ENCODE results near the gene MR1. TPM values are rescaled to one million over a fixed set of nuclear protein-coding genes. Genes with fewer than 3 reads are reported as not detected.
"Not testable (repeated sequence)": the region's sequence is repeated elsewhere in the genome, so short reads cannot be mapped to it uniquely, and the experiment has no call there.

The MR1 gene
- total and polyA plus RNA-seq, 9 of the 15 experiments (the other 6 are each of a cell fraction or from before 2014, with no cell fraction given), result 9.7 to 21.7 (median 15.6) TPM

DNA sequence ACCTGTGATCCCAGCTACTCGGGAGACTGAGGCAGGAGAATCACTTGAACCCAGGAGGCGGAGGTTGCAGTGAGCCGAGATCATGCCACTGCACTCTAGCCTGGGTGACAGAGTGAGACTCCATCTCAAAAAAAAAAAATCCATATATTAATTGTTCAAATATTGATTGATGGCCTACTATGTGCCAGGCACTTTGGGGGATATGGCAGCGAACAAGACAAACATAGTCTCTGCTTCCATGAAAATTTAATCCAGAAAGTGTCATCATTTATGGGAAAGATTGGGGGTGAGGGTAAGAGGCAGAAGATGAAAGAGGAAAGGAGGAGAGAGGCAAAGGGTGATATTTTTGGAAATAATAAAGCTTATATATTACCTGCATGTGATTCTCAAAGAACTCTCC lies 1.4 kb downstream of the MR1 start:
- H3K27me3 ChIP-seq (ENCODE audit: control insufficient read depth in 2 of 2, insufficient read depth in 2 of 2, low read length in 2 of 2); DNase-seq (ENCODE audit: extremely low read depth in 1 of 4, low spot score in 3 of 4); H3K9me3 ChIP-seq (replicated peaks; ENCODE audit: control insufficient read depth, insufficient read depth, low read depth, low read length); H2AFZ ChIP-seq (ENCODE audit: low read depth, low read length); H3K9ac ChIP-seq (ENCODE audit: insufficient read depth in 1 of 2, low read depth in 2 of 2, low read length in 2 of 2); H3K27ac ChIP-seq (ENCODE audit: extremely low read depth, low read depth, low read length); FAIRE-seq; intact Hi-C loops (cut with micrococcal nuclease); H4K20me1 ChIP-seq (replicated peaks; ENCODE audit: control insufficient read depth, insufficient read depth, low read length); H3K9me1 ChIP-seq (ENCODE audit: control insufficient read depth, insufficient read depth, low read length); BruUV-seq (replicated peaks); ATAC-seq; H3K36me3 ChIP-seq (ENCODE audit: control insufficient read depth, insufficient read depth, low read length); CTCF ChIA-PET (ENCODE audit: low intra/inter-chr PET ratio); H3K4me3 ChIP-seq: not testable (repeated sequence)
- WGBS (ENCODE audit: insufficient coverage, low coverage, missing lambda C conversion rate), result 85% methylated on average over 4 of the region's 4 CpGs
- Histone ChIP-seq H3K79me2 (ENCODE audit: control insufficient read depth, insufficient read depth, low read length) (peaks cover 15% of the 10 kb centered on the region), H3K4me1 (replicated peaks in 1 of 2; ENCODE audit: control insufficient read depth in 2 of 2, insufficient read depth in 2 of 2, low read length in 2 of 2) (peaks cover 9 to 36% of the 10 kb centered on the region in 2 experiments; a peak in 4 of 5 replicates), H3K4me2 (ENCODE audit: insufficient read depth, low read length) (peak overlapping the region; percentile 59; the same call in 1 of the 2 replicates)
- POLR2A ChIA-PET, result interaction anchor here (1.0 to 4.6 kb wide), 2 partner anchors 12 to 54 kb away, joined by 5 to 41 read pairs; partner anchors contain the start of genes IER5 and STX6
- TF ChIP-seq ZKSCAN1 (IDR thresholded peaks at IDR 0.05; ENCODE audit: low read depth, low read length), result peak; percentile 92
- in situ Hi-C loops (cut with MboI), result loop anchor here (5.0 kb wide), 1 partner anchor 102 kb away; no protein-coding TSS in a partner anchor

DNA sequence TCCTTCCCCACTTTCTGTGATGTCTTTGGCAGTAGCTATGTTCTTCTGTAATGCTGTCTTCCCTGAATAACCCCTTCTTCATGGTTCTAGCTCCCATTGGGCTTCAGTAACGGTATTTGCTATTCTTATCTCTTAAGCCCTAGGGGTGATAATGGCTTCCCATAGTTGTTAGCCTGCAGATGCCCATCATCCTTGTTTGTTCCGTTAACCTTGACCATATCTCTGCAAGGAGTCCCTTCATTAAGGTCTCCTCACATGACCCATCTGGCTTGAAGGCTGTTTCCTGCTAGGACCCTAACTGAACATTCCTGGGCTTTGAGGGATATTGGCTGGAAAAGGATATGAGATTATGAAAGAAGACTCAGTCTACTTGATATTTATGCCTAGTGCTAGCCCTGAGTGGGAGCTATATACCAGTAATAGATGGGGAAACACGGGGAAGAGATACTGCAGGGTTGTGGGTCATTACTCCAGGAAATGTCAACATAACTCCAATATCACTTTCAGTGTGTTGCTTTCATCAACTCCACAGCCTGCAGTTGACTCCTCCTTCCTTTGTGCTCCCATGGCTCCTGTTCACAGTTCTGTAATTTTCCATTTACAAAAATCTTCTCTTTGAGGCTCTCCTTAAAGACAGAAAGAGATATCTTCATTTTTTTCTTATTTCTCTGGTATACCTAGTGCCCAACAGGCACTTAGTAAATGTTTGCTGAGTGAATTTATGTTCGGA lies 2.5 kb downstream of the MR1 start:
- Histone ChIP-seq H3K79me2 (ENCODE audit: control insufficient read depth, insufficient read depth, low read length) (peaks cover 15% of the 10 kb centered on the region), H2AFZ (ENCODE audit: low read depth, low read length) (0 out of 2 replicates have a peak overlapping the region, but pooled peaks have one; percentile 2), H3K36me3 (ENCODE audit: control insufficient read depth, insufficient read depth, low read length) (peaks cover 6% of the 10 kb centered on the region; the same call in 1 of the 3 replicates), H3K27me3 (ENCODE audit: control insufficient read depth in 2 of 2, insufficient read depth in 2 of 2, low read length in 2 of 2) (no peaks in the 10 kb centered on the region), H3K9ac (ENCODE audit: insufficient read depth in 1 of 2, low read depth in 2 of 2, low read length in 2 of 2) (no peak overlapping the region), H4K20me1 (replicated peaks; ENCODE audit: control insufficient read depth, insufficient read depth, low read length) (no peaks in the 10 kb centered on the region), H3K27ac (ENCODE audit: extremely low read depth, low read depth, low read length) (peak overlapping the region; percentile 7; the same call in 1 of the 3 replicates), H3K9me1 (ENCODE audit: control insufficient read depth, insufficient read depth, low read length) (no peaks in the 10 kb centered on the region), H3K4me1 (replicated peaks in 1 of 2; ENCODE audit: control insufficient read depth in 2 of 2, insufficient read depth in 2 of 2, low read length in 2 of 2) (peaks cover 9 to 36% of the 10 kb centered on the region in 2 experiments; a peak in 4 of 5 replicates), H3K4me2 (ENCODE audit: insufficient read depth, low read length) (peak overlapping the region; percentile 59), H3K4me3 (no peak overlapping the region), H3K9me3 (replicated peaks; ENCODE audit: control insufficient read depth, insufficient read depth, low read depth, low read length) (no peaks in the 10 kb centered on the region)
- intact Hi-C loops (cut with micrococcal nuclease), result no loop called here
- ATAC-seq (no peak), FAIRE-seq (peak; percentile 57), DNase-seq (ENCODE audit: extremely low read depth in 1 of 4, low spot score in 3 of 4) (peak in 1 of 4 experiments; percentile 41)
- CTCF ChIA-PET (ENCODE audit: low intra/inter-chr PET ratio), result no interaction called here
- BruUV-seq (replicated peaks), result no TSS peak
- 19% methylated on average over 4 of the region's 4 CpGs for WGBS (ENCODE audit: insufficient coverage, low coverage, missing lambda C conversion rate)
- in situ Hi-C loops (cut with MboI), result loop anchor here (5.0 kb wide), 1 partner anchor 101 kb away; no protein-coding TSS in a partner anchor
- POLR2A ChIA-PET, result interaction anchor here (0.6 to 4.6 kb wide), 4 partner anchors 10 to 155 kb away, joined by 3 to 41 read pairs (median 4); partner anchors contain the start of gene STX6
- no peak for TF ChIP-seq GABPB2 (CRISPR knock-in tag; conservative IDR thresholded peaks at IDR 0.05)
- no peak for TF ChIP-seq GABPA (tag; conservative IDR thresholded peaks at IDR 0.05; ENCODE audit: low read depth)
- no peak for TF ChIP-seq MXI1 (IDR thresholded peaks at IDR 0.05; ENCODE audit: low read depth, low read length)
- no peak for TF ChIP-seq HNRNPK (IDR thresholded peaks at IDR 0.05; ENCODE audit: low read depth, low read length, poor library complexity, severe bottlenecking)
- TF ChIP-seq, protein P1, sequence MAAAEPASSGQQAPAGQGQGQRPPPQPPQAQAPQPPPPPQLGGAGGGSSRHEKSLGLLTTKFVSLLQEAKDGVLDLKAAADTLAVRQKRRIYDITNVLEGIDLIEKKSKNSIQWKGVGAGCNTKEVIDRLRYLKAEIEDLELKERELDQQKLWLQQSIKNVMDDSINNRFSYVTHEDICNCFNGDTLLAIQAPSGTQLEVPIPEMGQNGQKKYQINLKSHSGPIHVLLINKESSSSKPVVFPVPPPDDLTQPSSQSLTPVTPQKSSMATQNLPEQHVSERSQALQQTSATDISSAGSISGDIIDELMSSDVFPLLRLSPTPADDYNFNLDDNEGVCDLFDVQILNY (CRISPR knock-in tag; IDR thresholded peaks at IDR 0.05), result no peak
- no peak for TF ChIP-seq PPARD (CRISPR knock-in tag; IDR thresholded peaks at IDR 0.05)
- no peak for TF ChIP-seq ZNF830 (CRISPR knock-in tag; IDR thresholded peaks at IDR 0.05)
- TF ChIP-seq, protein P2, sequence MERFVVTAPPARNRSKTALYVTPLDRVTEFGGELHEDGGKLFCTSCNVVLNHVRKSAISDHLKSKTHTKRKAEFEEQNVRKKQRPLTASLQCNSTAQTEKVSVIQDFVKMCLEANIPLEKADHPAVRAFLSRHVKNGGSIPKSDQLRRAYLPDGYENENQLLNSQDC (CRISPR knock-in tag; IDR thresholded peaks at IDR 0.05), result no peak
- TF ChIP-seq ASH1L (IDR thresholded peaks at IDR 0.05; ENCODE audit: borderline replicate concordance, low read depth, partially characterized antibody), result no peak
- TF ChIP-seq ELF2 (CRISPR knock-in tag; IDR thresholded peaks at IDR 0.05), result no peak; the same call in 1 of the 2 replicates
- peak; percentile 28; the same call in 1 of the 2 replicates for TF ChIP-seq CXXC5 (CRISPR knock-in tag; IDR thresholded peaks at IDR 0.05)
- TF ChIP-seq CREBBP (IDR thresholded peaks at IDR 0.05; ENCODE audit: low read depth, low read length), result no peak
- no peak for TF ChIP-seq E2F3 (CRISPR knock-in tag; IDR thresholded peaks at IDR 0.05)
